GM12892 (cell line): Measurements from ENCODE around the gene FAM234B.

ENCODE experiments used
- POLR2A ChIP-seq: IDR thresholded peaks from 2 replicates; pipeline ENCODE4 v1.6.1; 2011; ENCODE audit warnings: low read depth, low read length, control low read depth
- POLR2AphosphoS5 ChIP-seq: IDR thresholded peaks from 2 replicates; pipeline ENCODE4 v1.6.1; 2011; ENCODE audit warnings: low read depth, low read length, control low read depth

- TF ChIP-seq POLR2AphosphoS5 (no peak), POLR2A (no peak)
Observed at GRCh38 chr12:13101821-13102375, 57.7 kb downstream of the FAM234B start.
